ENCODE data around the gene ZBTB20.
A peak's percentile ranks its signal among the peaks of the same experiment; 100 is the strongest.

The ZBTB20 gene

GRCh38 chr3:115147329-115148141, 447 bp upstream of the ZBTB20 start:
- Histone ChIP-seq H3K9ac (ENCODE audit: low read length in 5 of 5) (peak overlapping the region; percentile 81 to 93 (median 84)), H3K27ac (ENCODE audit: low read depth, low read length) (peak overlapping the region; percentile 96), H3K4me3 (ENCODE audit: low read depth in 1 of 5, low read length in 5 of 5) (peak overlapping the region; percentile 70 to 88 (median 82)), H3K4me1 (ENCODE audit: control insufficient read depth in 5 of 5, insufficient read depth in 5 of 5, low read length in 5 of 5) (peaks cover 5 to 21% (median 15%) of the 10 kb centered on the region in 5 donors), H3K9me3 (ENCODE audit: control insufficient read depth in 5 of 5, low read length in 5 of 5) (no peaks in the 10 kb centered on the region), H3K36me3 (ENCODE audit: control insufficient read depth in 5 of 5, insufficient read depth in 5 of 5, low read length in 5 of 5) (no peaks in the 10 kb centered on the region), H3K27me3 (ENCODE audit: control insufficient read depth in 5 of 5, insufficient read depth in 4 of 5, low read length in 5 of 5) (no peaks in the 10 kb centered on the region)

- Histone ChIP-seq H3K27me3 (ENCODE audit: control insufficient read depth in 5 of 5, insufficient read depth in 4 of 5, low read length in 5 of 5) (no peaks in the 10 kb centered on the region), H3K4me1 (ENCODE audit: control insufficient read depth in 5 of 5, insufficient read depth in 5 of 5, low read length in 5 of 5) (peaks cover 5 to 21% (median 15%) of the 10 kb centered on the region in 5 donors), H3K36me3 (ENCODE audit: control insufficient read depth in 5 of 5, insufficient read depth in 5 of 5, low read length in 5 of 5) (no peaks in the 10 kb centered on the region), H3K9ac (ENCODE audit: low read length in 5 of 5) (peak overlapping the region; percentile 85 to 90 (median 87)), H3K9me3 (ENCODE audit: control insufficient read depth in 5 of 5, low read length in 5 of 5) (no peaks in the 10 kb centered on the region), H3K27ac (ENCODE audit: low read depth, low read length) (peak overlapping the region; percentile 92), H3K4me3 (ENCODE audit: low read depth in 1 of 5, low read length in 5 of 5) (peak overlapping the region; percentile 80 to 90 (median 85))
These were observed 1.1 kb downstream of the ZBTB20 start for GRCh38 chr3:115146032-115146417.

DNA sequence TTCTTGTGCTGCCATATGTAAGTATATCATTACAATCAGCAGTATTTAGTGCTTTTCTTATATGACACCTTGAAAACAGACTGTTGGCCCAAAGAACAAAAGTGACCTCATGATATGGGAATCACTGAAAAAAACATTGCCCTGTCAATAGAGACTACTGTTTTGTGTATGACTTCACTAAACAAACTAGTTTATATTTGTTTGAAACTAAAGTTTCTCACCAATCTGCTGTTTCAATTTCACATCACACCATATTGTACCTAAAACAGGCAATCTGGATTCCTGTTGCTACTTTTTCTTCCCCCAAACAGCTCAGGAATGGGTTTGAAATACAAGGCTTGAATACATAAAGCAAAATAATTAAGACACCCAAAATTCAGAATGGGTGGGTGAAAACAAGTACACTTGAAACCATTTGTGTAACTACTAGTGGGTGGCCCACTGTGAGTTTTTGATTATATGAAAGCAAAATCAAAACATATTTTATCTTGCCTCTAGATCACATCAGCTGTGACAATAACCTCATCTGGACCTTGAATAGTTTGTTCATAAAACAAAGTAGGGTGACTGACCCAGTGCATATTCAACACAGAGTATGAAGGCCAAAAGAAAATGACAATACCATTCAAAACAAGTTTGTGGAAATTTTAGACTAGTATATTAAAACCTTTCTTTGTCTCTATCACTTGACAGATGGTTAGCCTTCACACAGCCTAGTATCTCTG, 5.9 kb downstream of the ZBTB20 start:
- Histone ChIP-seq H3K9ac (ENCODE audit: low read length in 5 of 5) (no peak overlapping the region), H3K4me3 (ENCODE audit: low read depth in 1 of 5, low read length in 5 of 5) (no peak overlapping the region), H3K27ac (ENCODE audit: low read depth, low read length) (no peak overlapping the region), H3K4me1 (ENCODE audit: control insufficient read depth in 5 of 5, insufficient read depth in 5 of 5, low read length in 5 of 5) (peaks cover 2 to 10% (median 7%) of the 10 kb centered on the region in 5 donors), H3K36me3 (ENCODE audit: control insufficient read depth in 5 of 5, insufficient read depth in 5 of 5, low read length in 5 of 5) (no peaks in the 10 kb centered on the region), H3K9me3 (ENCODE audit: control insufficient read depth in 5 of 5, low read length in 5 of 5) (no peaks in the 10 kb centered on the region), H3K27me3 (ENCODE audit: control insufficient read depth in 5 of 5, insufficient read depth in 4 of 5, low read length in 5 of 5) (no peaks in the 10 kb centered on the region)

GRCh38 chr3:115139072-115139471, 8.0 kb downstream of the ZBTB20 start:
- no peaks in the 10 kb centered on the region for H3K27me3 ChIP-seq (ENCODE audit: control insufficient read depth in 5 of 5, insufficient read depth in 4 of 5, low read length in 5 of 5)
- no peaks in the 10 kb centered on the region for H3K36me3 ChIP-seq (ENCODE audit: control insufficient read depth in 5 of 5, insufficient read depth in 5 of 5, low read length in 5 of 5)
- H3K4me3 ChIP-seq (ENCODE audit: low read depth in 1 of 5, low read length in 5 of 5): no peak overlapping the region
- no peak overlapping the region for H3K9ac ChIP-seq (ENCODE audit: low read length in 5 of 5)
- H3K9me3 ChIP-seq (ENCODE audit: control insufficient read depth in 5 of 5, low read length in 5 of 5): no peaks in the 10 kb centered on the region
- H3K27ac ChIP-seq (ENCODE audit: low read depth, low read length): no peak overlapping the region
- no peaks in the 10 kb centered on the region for H3K4me1 ChIP-seq (ENCODE audit: control insufficient read depth in 5 of 5, insufficient read depth in 5 of 5, low read length in 5 of 5)

DNA sequence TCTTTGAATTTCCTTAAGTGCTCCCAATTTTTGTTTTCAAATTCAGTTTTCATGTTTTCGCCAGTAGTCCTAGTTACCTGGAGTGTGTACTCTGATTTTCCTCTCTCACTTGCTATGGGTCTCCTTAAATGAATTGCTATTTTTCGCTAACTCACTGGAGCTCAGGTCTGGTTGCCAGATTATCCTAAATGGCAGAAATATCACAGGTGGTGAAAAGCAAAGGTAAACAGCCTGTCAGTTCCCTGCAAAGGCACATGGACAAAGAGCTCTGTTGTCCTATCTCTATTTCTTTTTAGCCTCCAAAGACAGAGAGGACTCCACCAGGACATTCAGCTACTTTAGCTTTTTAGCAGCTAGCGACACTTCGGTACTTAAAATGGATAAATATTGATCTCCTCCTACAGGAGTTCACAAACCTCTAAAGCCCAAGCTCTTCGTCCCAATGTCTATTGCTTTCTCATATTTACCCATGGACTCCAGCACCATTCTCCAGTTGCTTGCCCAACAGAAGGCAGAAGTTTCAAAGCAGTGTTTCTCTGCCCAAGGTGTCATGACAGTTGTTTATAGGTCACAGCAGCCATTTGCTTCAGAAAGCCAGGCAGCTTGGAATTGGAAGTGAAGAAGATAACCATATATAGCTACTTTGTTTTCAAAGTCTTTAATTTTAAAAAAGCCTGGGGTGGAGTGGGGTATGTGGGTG, 12.3 kb downstream of the ZBTB20 start:
- Histone ChIP-seq H3K36me3 (ENCODE audit: control insufficient read depth in 5 of 5, insufficient read depth in 5 of 5, low read length in 5 of 5) (no peaks in the 10 kb centered on the region), H3K27me3 (ENCODE audit: control insufficient read depth in 5 of 5, insufficient read depth in 4 of 5, low read length in 5 of 5) (no peaks in the 10 kb centered on the region), H3K4me1 (ENCODE audit: control insufficient read depth in 5 of 5, insufficient read depth in 5 of 5, low read length in 5 of 5) (no peaks in the 10 kb centered on the region), H3K4me3 (ENCODE audit: low read depth in 1 of 5, low read length in 5 of 5) (no peak overlapping the region), H3K9me3 (ENCODE audit: control insufficient read depth in 5 of 5, low read length in 5 of 5) (no peaks in the 10 kb centered on the region), H3K27ac (ENCODE audit: low read depth, low read length) (no peak overlapping the region), H3K9ac (ENCODE audit: low read length in 5 of 5) (no peak overlapping the region)

DNA sequence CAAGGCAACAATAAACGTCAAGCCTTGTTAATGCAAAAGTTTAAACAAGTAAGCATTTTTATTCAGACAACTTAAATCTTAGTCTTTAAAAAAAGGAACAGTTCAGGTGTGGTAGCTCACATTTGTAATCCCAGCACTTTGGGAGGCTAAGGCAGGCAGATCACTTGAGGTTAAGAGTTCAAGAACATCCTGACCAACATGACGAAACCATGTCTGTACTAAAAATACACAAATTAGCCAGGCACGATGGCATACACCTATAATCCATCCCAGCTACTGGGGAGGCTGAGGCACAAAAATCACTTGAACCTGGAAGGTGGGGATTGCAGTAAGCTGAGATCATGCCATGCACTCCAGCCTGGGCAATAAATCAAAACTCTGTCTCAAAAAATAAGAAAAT, 19.9 kb downstream of the ZBTB20 start:
- Histone ChIP-seq H3K27ac (ENCODE audit: low read depth, low read length) (no peak overlapping the region), H3K36me3 (ENCODE audit: control insufficient read depth in 5 of 5, insufficient read depth in 5 of 5, low read length in 5 of 5) (no peaks in the 10 kb centered on the region), H3K4me1 (ENCODE audit: control insufficient read depth in 5 of 5, insufficient read depth in 5 of 5, low read length in 5 of 5) (no peaks in the 10 kb centered on the region)

GRCh38 chr3:115120597-115120996, 26.5 kb downstream of the ZBTB20 start:
- no peaks in the 10 kb centered on the region for H3K27me3 ChIP-seq (ENCODE audit: control insufficient read depth in 5 of 5, insufficient read depth in 4 of 5, low read length in 5 of 5)
- no peak overlapping the region for H3K27ac ChIP-seq (ENCODE audit: low read depth, low read length)
- H3K9me3 ChIP-seq (ENCODE audit: control insufficient read depth in 5 of 5, low read length in 5 of 5): peaks cover 0 to 4% (median 0%) of the 10 kb centered on the region in 5 donors

More for the DNA sequence above, 19.9 kb downstream of the ZBTB20 start:
- Histone ChIP-seq H3K27me3 (ENCODE audit: control insufficient read depth in 5 of 5, insufficient read depth in 4 of 5, low read length in 5 of 5) (no peaks in the 10 kb centered on the region), H3K9ac (ENCODE audit: low read length in 5 of 5) (no peak overlapping the region), H3K4me3 (ENCODE audit: low read depth in 1 of 5, low read length in 5 of 5) (no peak overlapping the region), H3K9me3 (ENCODE audit: control insufficient read depth in 5 of 5, low read length in 5 of 5) (no peaks in the 10 kb centered on the region)

DNA sequence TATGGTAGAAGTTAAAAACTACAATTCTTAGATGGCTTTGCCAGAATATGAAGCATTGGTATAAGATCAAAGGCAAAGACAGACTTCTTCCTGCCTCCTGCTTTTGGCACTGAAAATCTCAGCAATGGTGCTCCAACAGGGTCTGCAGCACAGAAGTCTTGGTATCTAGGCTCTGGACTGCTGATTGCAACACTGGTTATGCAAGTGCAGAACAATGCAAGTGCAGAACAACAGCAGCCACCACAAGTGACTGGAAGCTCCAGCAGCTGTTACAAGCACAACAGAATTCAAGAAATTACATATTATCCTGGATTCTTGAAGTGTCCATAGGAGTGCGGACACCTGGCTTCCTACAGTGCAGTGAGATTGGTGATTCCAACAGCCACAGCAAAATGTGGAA, 33.7 kb downstream of the ZBTB20 start:
- H3K27ac ChIP-seq (ENCODE audit: low read depth, low read length): no peak overlapping the region

More at GRCh38 chr3:115120597-115120996, 26.5 kb downstream of the ZBTB20 start:
- H3K4me3 ChIP-seq (ENCODE audit: low read depth in 1 of 5, low read length in 5 of 5): no peak overlapping the region
- no peaks in the 10 kb centered on the region for H3K4me1 ChIP-seq (ENCODE audit: control insufficient read depth in 5 of 5, insufficient read depth in 5 of 5, low read length in 5 of 5)
- no peaks in the 10 kb centered on the region for H3K36me3 ChIP-seq (ENCODE audit: control insufficient read depth in 5 of 5, insufficient read depth in 5 of 5, low read length in 5 of 5)
- H3K9ac ChIP-seq (ENCODE audit: low read length in 5 of 5): no peak overlapping the region

DNA sequence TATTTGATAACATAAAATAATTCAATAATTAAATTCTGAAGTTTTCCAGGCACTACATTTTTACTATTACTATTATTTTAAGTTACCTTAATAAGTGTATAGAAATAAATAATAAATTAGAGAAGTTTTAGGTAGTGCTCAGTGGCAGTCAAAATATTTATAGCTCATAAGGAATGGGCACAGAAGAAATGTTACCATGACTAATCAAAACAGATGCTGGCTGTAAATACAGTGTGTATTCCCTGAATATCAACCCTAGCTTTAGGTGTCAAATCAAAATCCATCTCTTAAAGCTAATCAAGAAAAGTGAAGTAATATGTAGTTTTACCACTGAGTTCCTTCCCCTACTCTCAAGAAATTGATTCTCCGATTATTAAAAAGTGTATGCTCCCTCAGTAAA, 35.5 kb downstream of the ZBTB20 start:
- Histone ChIP-seq H3K36me3 (ENCODE audit: control insufficient read depth in 5 of 5, insufficient read depth in 5 of 5, low read length in 5 of 5) (peaks cover 0 to 4% (median 0%) of the 10 kb centered on the region in 5 donors), H3K9me3 (ENCODE audit: control insufficient read depth in 5 of 5, low read length in 5 of 5) (peaks cover 0 to 2% (median 0%) of the 10 kb centered on the region in 5 donors), H3K4me1 (ENCODE audit: control insufficient read depth in 5 of 5, insufficient read depth in 5 of 5, low read length in 5 of 5) (peaks cover 0 to 6% (median 0%) of the 10 kb centered on the region in 5 donors), H3K27me3 (ENCODE audit: control insufficient read depth in 5 of 5, insufficient read depth in 4 of 5, low read length in 5 of 5) (no peaks in the 10 kb centered on the region), H3K9ac (ENCODE audit: low read length in 5 of 5) (no peak overlapping the region), H3K4me3 (ENCODE audit: low read depth in 1 of 5, low read length in 5 of 5) (no peak overlapping the region), H3K27ac (ENCODE audit: low read depth, low read length) (no peak overlapping the region)

More for the DNA sequence above, 33.7 kb downstream of the ZBTB20 start:
- no peak overlapping the region for H3K9ac ChIP-seq (ENCODE audit: low read length in 5 of 5)
- H3K4me1 ChIP-seq (ENCODE audit: control insufficient read depth in 5 of 5, insufficient read depth in 5 of 5, low read length in 5 of 5): peaks cover 0 to 6% (median 0%) of the 10 kb centered on the region in 5 donors
- H3K36me3 ChIP-seq (ENCODE audit: control insufficient read depth in 5 of 5, insufficient read depth in 5 of 5, low read length in 5 of 5): peaks cover 0 to 3% (median 0%) of the 10 kb centered on the region in 5 donors
- peaks cover 0 to 4% (median 0%) of the 10 kb centered on the region in 5 donors for H3K9me3 ChIP-seq (ENCODE audit: control insufficient read depth in 5 of 5, low read length in 5 of 5)
- no peak overlapping the region for H3K4me3 ChIP-seq (ENCODE audit: low read depth in 1 of 5, low read length in 5 of 5)
- H3K27me3 ChIP-seq (ENCODE audit: control insufficient read depth in 5 of 5, insufficient read depth in 4 of 5, low read length in 5 of 5): no peaks in the 10 kb centered on the region
